ENCODE data around the gene RHOT2. TPM values are rescaled to one million over a fixed set of nuclear protein-coding genes. Genes with fewer than 3 reads are reported as not detected.
A peak's percentile ranks its signal among the peaks of the same experiment; 100 is the strongest.

RHOT2 gene
- total and polyA plus RNA-seq, 2 of the 8 experiments (the other 6 are each of a cell fraction or from before 2014, with no cell fraction given): 149 to 194 TPM

DNA sequence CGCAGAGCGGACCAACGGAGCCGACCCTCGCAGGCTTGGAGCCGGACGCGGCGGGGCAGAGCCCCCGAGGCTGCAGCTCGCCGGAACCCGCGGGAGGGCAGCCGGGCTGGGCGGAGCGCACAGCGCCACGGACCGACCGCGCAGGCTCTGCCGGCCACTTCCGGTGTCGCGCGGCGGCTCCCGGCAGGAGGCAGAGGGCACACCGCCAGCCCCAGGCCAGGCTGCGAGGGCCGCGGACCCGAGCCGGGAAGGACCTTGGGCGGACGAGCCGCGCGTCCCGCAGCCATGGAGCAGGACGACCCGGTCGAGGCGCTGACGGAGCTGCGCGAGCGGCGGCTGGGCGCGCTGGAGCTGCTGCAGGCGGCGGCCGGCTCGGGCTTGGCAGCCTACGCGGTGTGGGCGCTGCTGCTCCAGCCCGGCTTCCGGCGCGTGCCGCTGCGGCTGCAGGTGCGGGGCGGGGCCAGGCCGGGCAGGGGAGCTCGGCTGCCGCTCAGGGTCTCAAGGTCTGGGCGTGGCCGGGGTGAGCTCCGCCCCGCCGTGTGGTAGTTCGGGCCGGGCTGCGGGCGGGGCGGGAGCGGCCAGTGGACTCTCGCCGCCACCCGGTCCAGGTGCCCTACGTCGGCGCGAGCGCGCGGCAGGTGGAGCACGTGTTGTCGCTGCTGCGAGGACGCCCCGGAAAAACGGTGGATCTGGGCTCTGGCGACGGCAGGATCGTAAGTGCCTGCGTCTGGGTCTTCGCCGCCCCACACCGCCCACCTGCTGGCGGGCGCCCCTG is 53.2 kb downstream of the RHOT2 start, which contains the start of gene ANTKMT (continued):
- TF ChIP-seq, protein P1, sequence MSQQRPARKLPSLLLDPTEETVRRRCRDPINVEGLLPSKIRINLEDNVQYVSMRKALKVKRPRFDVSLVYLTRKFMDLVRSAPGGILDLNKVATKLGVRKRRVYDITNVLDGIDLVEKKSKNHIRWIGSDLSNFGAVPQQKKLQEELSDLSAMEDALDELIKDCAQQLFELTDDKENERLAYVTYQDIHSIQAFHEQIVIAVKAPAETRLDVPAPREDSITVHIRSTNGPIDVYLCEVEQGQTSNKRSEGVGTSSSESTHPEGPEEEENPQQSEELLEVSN (IDR thresholded peaks at IDR 0.05): peak; percentile 100
- TF ChIP-seq, protein P2, sequence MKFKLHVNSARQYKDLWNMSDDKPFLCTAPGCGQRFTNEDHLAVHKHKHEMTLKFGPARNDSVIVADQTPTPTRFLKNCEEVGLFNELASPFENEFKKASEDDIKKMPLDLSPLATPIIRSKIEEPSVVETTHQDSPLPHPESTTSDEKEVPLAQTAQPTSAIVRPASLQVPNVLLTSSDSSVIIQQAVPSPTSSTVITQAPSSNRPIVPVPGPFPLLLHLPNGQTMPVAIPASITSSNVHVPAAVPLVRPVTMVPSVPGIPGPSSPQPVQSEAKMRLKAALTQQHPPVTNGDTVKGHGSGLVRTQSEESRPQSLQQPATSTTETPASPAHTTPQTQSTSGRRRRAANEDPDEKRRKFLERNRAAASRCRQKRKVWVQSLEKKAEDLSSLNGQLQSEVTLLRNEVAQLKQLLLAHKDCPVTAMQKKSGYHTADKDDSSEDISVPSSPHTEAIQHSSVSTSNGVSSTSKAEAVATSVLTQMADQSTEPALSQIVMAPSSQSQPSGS (IDR thresholded peaks at IDR 0.05; ENCODE audit: low read length): peak; percentile 21; the same call in 1 of the 2 replicates
- TF ChIP-seq CREB1 (IDR thresholded peaks at IDR 0.05): peak; percentile 68; the same call in 1 of the 2 replicates
- no peak for TF ChIP-seq HDAC2 (IDR thresholded peaks at IDR 0.05; ENCODE audit: borderline replicate concordance in 1 of 2, low read depth in 2 of 2, low read length in 2 of 2)
- TF ChIP-seq PHF8 (conservative IDR thresholded peaks at IDR 0.05; ENCODE audit: low read depth, low read length): peak; percentile 99
- TF ChIP-seq SUZ12 (IDR thresholded peaks at IDR 0.05; ENCODE audit: low read length): no peak
- no peak for TF ChIP-seq CTBP2 (IDR thresholded peaks at IDR 0.05; ENCODE audit: borderline replicate concordance, insufficient read depth, insufficient read length, low read length)
- TF ChIP-seq SP4 (IDR thresholded peaks at IDR 0.05; ENCODE audit: low read length): no peak
- no peak for TF ChIP-seq ZNF274 (IDR thresholded peaks at IDR 0.05; ENCODE audit: borderline replicate concordance, extremely low read depth, low read length)
- TF ChIP-seq RAD21 (IDR thresholded peaks at IDR 0.05 in 1 of 2, conservative IDR thresholded peaks at IDR 0.05 in 1 of 2; ENCODE audit: low read depth in 2 of 2, low read length in 2 of 2): peak in 1 of 2 experiments; percentile 2; a peak in 1 of 4 replicates
- no peak for TF ChIP-seq ATF3 (IDR thresholded peaks at IDR 0.05; ENCODE audit: insufficient read depth, low read depth, low read length)
- TF ChIP-seq SIX5 (IDR thresholded peaks at IDR 0.05; ENCODE audit: low read depth, low read length): no peak
- TF ChIP-seq SRF (IDR thresholded peaks at IDR 0.05; ENCODE audit: low read depth, low read length): no peak
- 0 out of 2 replicates have a peak, but pooled peaks have one; percentile 32 for TF ChIP-seq YY1 (IDR thresholded peaks at IDR 0.05; ENCODE audit: low read depth, low read length)
- TF ChIP-seq RFX5 (IDR thresholded peaks at IDR 0.05; ENCODE audit: borderline replicate concordance, low read depth, low read length): no peak
- peak; percentile 82 for TF ChIP-seq POLR2AphosphoS5 (IDR thresholded peaks at IDR 0.05; ENCODE audit: low read depth, low read length)
- peak in 1 of 2 experiments; percentile 88; a peak in 2 of 3 replicates for TF ChIP-seq POLR2A (IDR thresholded peaks at IDR 0.05; ENCODE audit: control extremely low read depth in 1 of 2, low read depth in 2 of 2, low read length in 2 of 2)
- peak; percentile 86 for TF ChIP-seq TAF1 (IDR thresholded peaks at IDR 0.05; ENCODE audit: low read depth, low read length)
- TF ChIP-seq TAF7 (optimal IDR thresholded peaks at IDR 0.05; ENCODE audit: borderline replicate concordance, low read depth, low read length): peak; percentile 82
- TF ChIP-seq TBP (IDR thresholded peaks at IDR 0.05; ENCODE audit: low read depth, low read length): peak; percentile 68; the same call in 1 of the 2 replicates

Data from H1 (cell line).